ENCODE data around the gene P2RY13. TPM values are rescaled to one million over a fixed set of nuclear protein-coding genes. Genes with fewer than 3 reads are reported as not detected.

P2RY13 gene
- total and polyA plus RNA-seq, 10 of the 15 experiments (the other 5 are each of a cell fraction or from before 2014, with no cell fraction given): not detected

DNA sequence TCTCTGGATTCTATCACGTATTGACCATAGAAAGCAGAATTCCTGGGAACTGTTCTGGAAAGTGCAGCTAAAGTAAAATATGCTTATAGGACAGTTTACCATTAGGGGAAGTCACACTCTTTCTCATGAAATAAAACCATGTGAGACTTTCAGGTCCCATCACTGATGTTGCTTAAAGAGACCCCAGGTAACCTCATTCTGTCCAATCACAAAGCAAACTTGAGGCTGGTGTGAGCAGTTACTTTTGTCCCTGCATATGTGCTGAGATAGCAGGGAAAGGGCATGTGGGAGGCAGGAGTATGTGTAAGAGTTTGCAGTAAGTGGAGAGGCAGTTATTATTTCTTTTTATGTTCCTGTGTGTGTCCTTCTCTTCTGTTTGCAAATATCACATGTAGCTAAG lies 28.8 kb downstream of the P2RY13 start (continued):
- TF ChIP-seq SP1 (IDR thresholded peaks at IDR 0.05; ENCODE audit: low read depth, low read length) (no peak), SPI1 (IDR thresholded peaks at IDR 0.05; ENCODE audit: borderline replicate concordance, insufficient read depth, low read depth, low read length) (no peak)

- CTCF ChIA-PET: no interaction called here
- Histone ChIP-seq H4K20me1 (ENCODE audit: control insufficient read depth, insufficient read depth) (no peaks in the 10 kb centered on the region), H3K79me2 (ENCODE audit: control insufficient read depth, insufficient read depth, low read length) (no peaks in the 10 kb centered on the region), H3K27ac (ENCODE audit: control insufficient read depth, insufficient read depth) (no peak overlapping the region), H3K4me2 (ENCODE audit: control insufficient read depth, insufficient read depth) (no peak overlapping the region), H3K4me3 (no peak overlapping the region), H3K9me3 (replicated peaks; ENCODE audit: control insufficient read depth, insufficient read depth, low read length) (no peaks in the 10 kb centered on the region), H3K4me1 (ENCODE audit: control insufficient read depth, insufficient read depth, low read length) (no peaks in the 10 kb centered on the region), H3K9ac (ENCODE audit: control insufficient read depth, insufficient read depth, low read length) (no peak overlapping the region), H2AFZ (ENCODE audit: control insufficient read depth, low read depth, low read length) (no peak overlapping the region), H3K36me3 (ENCODE audit: control insufficient read depth in 2 of 2, insufficient read depth in 2 of 2, low read length in 1 of 2) (no peaks in the 10 kb centered on the region), H3K27me3 (replicated peaks in 1 of 2; ENCODE audit: control insufficient read depth in 2 of 2, insufficient read depth in 2 of 2, low read length in 1 of 2) (peaks cover 0 to 2% of the 10 kb centered on the region in 2 experiments; a peak in 1 of 4 replicates)
- POLR2A ChIA-PET: no interaction called here
- DNase-seq (ENCODE audit: low read depth, low spot score) (no peak), ATAC-seq (no peak), FAIRE-seq (no peak)
- TF ChIP-seq NBN (IDR thresholded peaks at IDR 0.05): no peak
- TF ChIP-seq SREBF1 (IDR thresholded peaks at IDR 0.05; ENCODE audit: low read length): no peak
- no peak for TF ChIP-seq SMARCA5 (IDR thresholded peaks at IDR 0.05)
- TF ChIP-seq ZBED1 (IDR thresholded peaks at IDR 0.05; ENCODE audit: borderline replicate concordance): no peak
- TF ChIP-seq, protein P1, sequence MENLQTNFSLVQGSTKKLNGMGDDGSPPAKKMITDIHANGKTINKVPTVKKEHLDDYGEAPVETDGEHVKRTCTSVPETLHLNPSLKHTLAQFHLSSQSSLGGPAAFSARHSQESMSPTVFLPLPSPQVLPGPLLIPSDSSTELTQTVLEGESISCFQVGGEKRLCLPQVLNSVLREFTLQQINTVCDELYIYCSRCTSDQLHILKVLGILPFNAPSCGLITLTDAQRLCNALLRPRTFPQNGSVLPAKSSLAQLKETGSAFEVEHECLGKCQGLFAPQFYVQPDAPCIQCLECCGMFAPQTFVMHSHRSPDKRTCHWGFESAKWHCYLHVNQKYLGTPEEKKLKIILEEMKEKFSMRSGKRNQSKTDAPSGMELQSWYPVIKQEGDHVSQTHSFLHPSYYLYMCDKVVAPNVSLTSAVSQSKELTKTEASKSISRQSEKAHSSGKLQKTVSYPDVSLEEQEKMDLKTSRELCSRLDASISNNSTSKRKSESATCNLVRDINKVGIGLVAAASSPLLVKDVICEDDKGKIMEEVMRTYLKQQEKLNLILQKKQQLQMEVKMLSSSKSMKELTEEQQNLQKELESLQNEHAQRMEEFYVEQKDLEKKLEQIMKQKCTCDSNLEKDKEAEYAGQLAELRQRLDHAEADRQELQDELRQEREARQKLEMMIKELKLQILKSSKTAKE (IDR thresholded peaks at IDR 0.05; ENCODE audit: low read depth, poor library complexity, severe bottlenecking): no peak
- TF ChIP-seq POLR2A (IDR thresholded peaks at IDR 0.05; ENCODE audit: low read depth, low read length): no peak
- TF ChIP-seq GABPA (IDR thresholded peaks at IDR 0.05; ENCODE audit: low read depth): no peak
- TF ChIP-seq, protein P2, sequence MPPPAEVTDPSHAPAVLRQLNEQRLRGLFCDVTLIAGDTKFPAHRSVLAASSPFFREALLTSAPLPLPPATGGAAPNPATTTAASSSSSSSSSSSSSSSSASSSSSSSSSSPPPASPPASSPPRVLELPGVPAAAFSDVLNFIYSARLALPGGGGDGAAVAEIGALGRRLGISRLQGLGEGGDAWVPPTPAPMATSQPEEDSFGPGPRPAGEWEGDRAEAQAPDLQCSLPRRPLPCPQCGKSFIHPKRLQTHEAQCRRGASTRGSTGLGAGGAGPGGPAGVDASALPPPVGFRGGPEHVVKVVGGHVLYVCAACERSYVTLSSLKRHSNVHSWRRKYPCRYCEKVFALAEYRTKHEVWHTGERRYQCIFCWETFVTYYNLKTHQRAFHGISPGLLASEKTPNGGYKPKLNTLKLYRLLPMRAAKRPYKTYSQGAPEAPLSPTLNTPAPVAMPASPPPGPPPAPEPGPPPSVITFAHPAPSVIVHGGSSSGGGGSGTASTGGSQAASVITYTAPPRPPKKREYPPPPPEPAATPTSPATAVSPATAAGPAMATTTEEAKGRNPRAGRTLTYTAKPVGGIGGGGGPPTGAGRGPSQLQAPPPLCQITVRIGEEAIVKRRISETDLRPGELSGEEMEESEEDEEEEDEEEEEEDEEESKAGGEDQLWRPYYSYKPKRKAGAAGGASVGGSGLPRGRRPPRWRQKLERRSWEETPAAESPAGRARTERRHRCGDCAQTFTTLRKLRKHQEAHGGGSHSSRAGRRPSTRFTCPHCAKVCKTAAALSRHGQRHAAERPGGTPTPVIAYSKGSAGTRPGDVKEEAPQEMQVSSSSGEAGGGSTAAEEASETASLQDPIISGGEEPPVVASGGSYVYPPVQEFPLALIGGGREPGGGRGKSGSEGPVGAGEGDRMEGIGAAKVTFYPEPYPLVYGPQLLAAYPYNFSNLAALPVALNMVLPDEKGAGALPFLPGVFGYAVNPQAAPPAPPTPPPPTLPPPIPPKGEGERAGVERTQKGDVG (CRISPR knock-in tag; IDR thresholded peaks at IDR 0.05): no peak
- TF ChIP-seq POLR2AphosphoS2 (IDR thresholded peaks at IDR 0.05; ENCODE audit: low read depth, low read length): no peak
- no peak for TF ChIP-seq RELA (IDR thresholded peaks at IDR 0.05; ENCODE audit: borderline replicate concordance, partially characterized antibody)
- BruUV-seq (replicated peaks): no TSS peak
- RAD21 ChIA-PET (ENCODE audit: unreplicated experiment): no interaction called here
- WGBS (ENCODE audit: insufficient coverage, insufficient replicate concordance, low lambda C conversion rate, missing lambda C conversion rate): 15% methylated on average over 2 of the region's 2 CpGs
- SMC1A ChIA-PET (ENCODE audit: uncharacterized antibody, unreplicated experiment): no interaction called here
- in situ Hi-C loops (cut with MboI): no loop called here
- intact Hi-C loops (cut with micrococcal nuclease; ENCODE audit: unreplicated experiment): no loop called here
Observed at GRCh38 chr3:151299006-151299405, 30.3 kb downstream of the P2RY13 start.
